ENCODE data around the gene PRKCE. TPM values are rescaled to one million over a fixed set of nuclear protein-coding genes. Genes with fewer than 3 reads are reported as not detected.

Gene PRKCE
- total RNA-seq, 1 donor from 2014 or later: 11.7 TPM

DNA sequence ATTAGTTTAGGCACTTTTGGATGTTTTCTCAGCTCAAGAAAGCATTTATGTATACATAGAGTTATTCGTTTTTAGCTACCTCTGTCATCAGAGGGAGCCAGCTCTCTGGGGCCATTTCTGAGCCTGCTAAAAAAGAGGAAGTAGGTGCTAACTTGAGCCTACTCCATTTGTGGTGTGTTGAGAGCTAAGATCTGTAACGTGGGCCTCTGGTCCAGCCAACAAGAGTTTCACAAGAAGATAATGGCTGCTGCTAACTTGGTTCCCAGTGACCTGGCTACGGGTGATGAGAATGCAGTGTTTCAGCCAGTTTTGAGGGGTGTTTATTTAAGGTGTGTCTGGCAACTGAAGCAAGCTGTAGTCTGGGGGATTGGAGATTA lies 182.5 kb downstream of the PRKCE start:
- H3K9me3 Mint-ChIP-seq: peaks cover 22% of the 10 kb centered on the region
- H3K4me1 Mint-ChIP-seq (ENCODE audit: low read depth): peaks cover 12% of the 10 kb centered on the region
- H3K27me3 Mint-ChIP-seq (ENCODE audit: insufficient read depth): no peaks in the 10 kb centered on the region
- intact Hi-C loops (cut with micrococcal nuclease): no loop called here
- peaks cover 5% of the 10 kb centered on the region for H3K36me3 Mint-ChIP-seq (ENCODE audit: low read depth)
- no peak overlapping the region for H3K4me3 Mint-ChIP-seq
- H3K27ac Mint-ChIP-seq: no peak overlapping the region
- no peak for DNase-seq (ENCODE audit: low spot score)

- Mint-ChIP-seq H3K9me3 (peaks cover 18% of the 10 kb centered on the region), H3K4me1 (ENCODE audit: low read depth) (peaks cover 12% of the 10 kb centered on the region), H3K36me3 (ENCODE audit: low read depth) (peaks cover 5% of the 10 kb centered on the region), H3K4me3 (no peak overlapping the region), H3K27ac (no peak overlapping the region), H3K27me3 (ENCODE audit: insufficient read depth) (peaks cover 3% of the 10 kb centered on the region)
- intact Hi-C loops (cut with micrococcal nuclease): no loop called here
- no peak for DNase-seq (ENCODE audit: low spot score)
Observed at GRCh38 chr2:45834372-45834771, 182.9 kb downstream of the PRKCE start.

DNA sequence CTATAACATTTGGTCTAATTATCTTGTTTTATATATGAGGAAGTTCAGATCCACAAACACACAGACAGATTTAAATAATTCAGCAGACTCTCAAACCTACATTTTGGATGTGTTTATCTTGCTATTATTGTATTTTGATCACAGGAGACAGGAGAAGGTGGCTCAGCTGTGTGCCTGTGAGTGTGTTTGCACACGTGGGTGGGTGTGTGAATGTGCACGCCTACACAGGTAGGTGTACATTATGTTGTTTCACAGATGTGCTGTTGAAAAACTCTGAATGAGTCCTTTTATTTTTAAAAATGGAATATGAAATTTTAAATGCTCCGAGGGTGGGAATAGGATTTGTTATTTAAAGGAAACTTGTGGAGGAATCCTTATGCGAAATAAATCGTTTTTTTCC lies 183.4 kb downstream of the PRKCE start:
- intact Hi-C loops (cut with micrococcal nuclease): no loop called here
- DNase-seq (ENCODE audit: low spot score): no peak
- H3K4me3 Mint-ChIP-seq: no peak overlapping the region
- no peak overlapping the region for H3K27ac Mint-ChIP-seq
- peaks cover 5% of the 10 kb centered on the region for H3K36me3 Mint-ChIP-seq (ENCODE audit: low read depth)
- H3K27me3 Mint-ChIP-seq (ENCODE audit: insufficient read depth): peaks cover 3% of the 10 kb centered on the region
- H3K9me3 Mint-ChIP-seq: peaks cover 17% of the 10 kb centered on the region
- peaks cover 12% of the 10 kb centered on the region for H3K4me1 Mint-ChIP-seq (ENCODE audit: low read depth)

DNA sequence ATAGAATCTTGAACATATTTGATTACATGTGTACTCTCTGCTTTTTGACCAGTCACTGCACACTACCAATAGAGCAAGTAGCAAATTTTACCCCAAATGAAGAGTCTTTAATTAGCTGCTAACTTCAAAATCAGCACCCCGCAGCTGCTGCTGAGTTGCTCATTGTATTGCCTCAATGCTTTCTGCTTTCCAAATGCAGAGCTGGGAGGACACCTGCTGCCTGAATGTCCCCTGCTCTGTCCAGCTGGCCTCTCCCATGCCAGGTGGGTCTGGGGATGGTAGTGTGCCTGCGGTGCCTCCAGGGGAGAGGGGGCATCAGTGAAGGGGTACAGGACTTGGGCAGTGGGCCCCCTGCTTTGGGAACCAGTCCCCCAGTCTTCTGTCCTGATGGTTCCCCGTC lies 184.8 kb downstream of the PRKCE start:
- no peak for DNase-seq (ENCODE audit: low spot score)
- H3K27ac Mint-ChIP-seq: no peak overlapping the region
- peaks cover 24% of the 10 kb centered on the region for H3K4me1 Mint-ChIP-seq (ENCODE audit: low read depth)
- H3K9me3 Mint-ChIP-seq: peaks cover 2% of the 10 kb centered on the region
- peaks cover 2% of the 10 kb centered on the region for H3K36me3 Mint-ChIP-seq (ENCODE audit: low read depth)
- intact Hi-C loops (cut with micrococcal nuclease): no loop called here
- no peak overlapping the region for H3K4me3 Mint-ChIP-seq
- peaks cover 3% of the 10 kb centered on the region for H3K27me3 Mint-ChIP-seq (ENCODE audit: insufficient read depth)

DNA sequence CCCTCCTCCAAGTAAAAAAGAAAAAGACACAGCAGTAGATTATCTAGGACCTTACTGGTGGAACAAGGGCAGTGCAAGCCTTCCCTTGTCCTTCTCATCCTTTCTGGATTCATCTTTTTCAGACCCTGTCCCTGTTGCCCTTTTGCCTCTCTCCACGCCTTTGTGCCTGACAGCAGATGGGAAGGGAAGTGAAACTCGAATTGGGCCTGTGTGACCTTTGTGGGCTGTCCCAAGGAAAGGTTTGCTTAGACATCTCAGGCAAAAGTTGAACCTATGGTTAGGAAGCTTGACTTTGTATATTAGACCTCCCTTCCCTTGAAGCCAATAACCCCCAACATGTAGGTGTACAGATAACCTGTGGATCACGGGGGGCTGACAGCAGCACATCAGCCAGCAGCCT lies 185.3 kb downstream of the PRKCE start:
- Mint-ChIP-seq H3K4me1 (ENCODE audit: low read depth) (peaks cover 28% of the 10 kb centered on the region), H3K27me3 (ENCODE audit: insufficient read depth) (peaks cover 3% of the 10 kb centered on the region), H3K9me3 (no peaks in the 10 kb centered on the region), H3K27ac (no peak overlapping the region), H3K36me3 (ENCODE audit: low read depth) (no peaks in the 10 kb centered on the region), H3K4me3 (no peak overlapping the region)
- no peak for DNase-seq (ENCODE audit: low spot score)
- intact Hi-C loops (cut with micrococcal nuclease): no loop called here

GRCh38 chr2:45837812-45838341 lies 186.4 kb downstream of the PRKCE start:
- Mint-ChIP-seq H3K9me3 (no peaks in the 10 kb centered on the region), H3K4me1 (ENCODE audit: low read depth) (peaks cover 39% of the 10 kb centered on the region), H3K4me3 (no peak overlapping the region), H3K36me3 (ENCODE audit: low read depth) (peaks cover 4% of the 10 kb centered on the region), H3K27ac (no peak overlapping the region), H3K27me3 (ENCODE audit: insufficient read depth) (peaks cover 3% of the 10 kb centered on the region)
- intact Hi-C loops (cut with micrococcal nuclease): no loop called here
- no peak for DNase-seq (ENCODE audit: low spot score)

GRCh38 chr2:45839508-45840251 lies 188.2 kb downstream of the PRKCE start:
- H3K4me3 Mint-ChIP-seq: no peak overlapping the region
- peaks cover 52% of the 10 kb centered on the region for H3K4me1 Mint-ChIP-seq (ENCODE audit: low read depth)
- peaks cover 7% of the 10 kb centered on the region for H3K36me3 Mint-ChIP-seq (ENCODE audit: low read depth)
- no peak overlapping the region for H3K27ac Mint-ChIP-seq
- peaks cover 3% of the 10 kb centered on the region for H3K27me3 Mint-ChIP-seq (ENCODE audit: insufficient read depth)
- no peaks in the 10 kb centered on the region for H3K9me3 Mint-ChIP-seq
- intact Hi-C loops (cut with micrococcal nuclease): loop anchor here (5.0 kb wide), 1 partner anchor 98 kb away; no protein-coding TSS in a partner anchor
- no peak for DNase-seq (ENCODE audit: low spot score)

DNA sequence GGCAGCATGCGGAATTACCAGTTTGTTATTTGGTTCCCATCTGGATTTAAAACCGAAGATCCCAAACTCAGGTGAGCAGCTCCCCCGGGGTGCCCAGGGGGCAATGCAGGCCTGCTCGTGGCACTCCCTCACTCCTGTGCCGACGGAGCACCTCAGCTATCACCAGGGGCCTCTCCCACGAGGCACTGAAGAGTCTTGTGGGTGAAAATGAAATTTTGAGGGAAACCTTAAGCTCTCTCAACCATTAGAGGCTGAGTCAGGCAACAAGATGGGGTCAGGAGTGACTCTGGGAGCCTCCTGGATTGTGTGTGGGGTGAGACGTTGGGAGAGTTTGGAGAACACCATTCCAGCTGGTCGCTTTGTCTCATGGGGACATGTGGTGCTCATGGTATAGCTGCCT lies 189.0 kb downstream of the PRKCE start:
- peaks cover 59% of the 10 kb centered on the region for H3K4me1 Mint-ChIP-seq (ENCODE audit: low read depth)

GRCh38 chr2:45841752-45842407 lies 190.4 kb downstream of the PRKCE start:
- intact Hi-C loops (cut with micrococcal nuclease): loop anchor here (5.0 kb wide), 1 partner anchor 95 kb away; no protein-coding TSS in a partner anchor
- H3K36me3 Mint-ChIP-seq (ENCODE audit: low read depth): peaks cover 7% of the 10 kb centered on the region
- peaks cover 64% of the 10 kb centered on the region for H3K4me1 Mint-ChIP-seq (ENCODE audit: low read depth)
- H3K4me3 Mint-ChIP-seq: no peak overlapping the region
- H3K9me3 Mint-ChIP-seq: no peaks in the 10 kb centered on the region
- DNase-seq (ENCODE audit: low spot score): no peak
- H3K27me3 Mint-ChIP-seq (ENCODE audit: insufficient read depth): peaks cover 3% of the 10 kb centered on the region
- H3K27ac Mint-ChIP-seq: no peak overlapping the region

More for the DNA sequence above, 189.0 kb downstream of the PRKCE start:
- peaks cover 3% of the 10 kb centered on the region for H3K27me3 Mint-ChIP-seq (ENCODE audit: insufficient read depth)
- no peak for DNase-seq (ENCODE audit: low spot score)
- H3K27ac Mint-ChIP-seq: no peak overlapping the region
- intact Hi-C loops (cut with micrococcal nuclease): loop anchor here (5.0 kb wide), 1 partner anchor 97 kb away; no protein-coding TSS in a partner anchor
- no peaks in the 10 kb centered on the region for H3K9me3 Mint-ChIP-seq
- H3K4me3 Mint-ChIP-seq: no peak overlapping the region
- peaks cover 7% of the 10 kb centered on the region for H3K36me3 Mint-ChIP-seq (ENCODE audit: low read depth)

DNA sequence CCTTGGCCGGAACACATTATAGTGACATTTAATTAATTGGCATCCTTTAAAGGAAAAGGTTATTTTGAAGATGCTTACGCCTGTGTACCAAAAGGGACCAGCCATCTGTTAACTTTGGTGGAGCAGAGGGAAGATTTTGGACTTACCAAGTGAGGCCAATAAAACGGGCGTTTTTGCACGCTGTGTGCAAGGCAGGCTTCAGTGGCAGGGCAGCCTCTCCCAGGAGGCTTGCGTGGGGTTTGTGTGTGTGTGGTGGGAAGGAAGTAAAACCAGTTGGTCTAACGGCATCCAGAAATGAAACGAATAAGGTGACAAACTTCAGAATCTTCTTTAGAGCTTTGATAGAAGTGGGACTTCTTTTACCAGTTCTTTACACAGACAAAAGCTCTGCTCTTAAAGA lies 191.7 kb downstream of the PRKCE start:
- DNase-seq (ENCODE audit: low spot score): no peak
- intact Hi-C loops (cut with micrococcal nuclease): loop anchor here (5.0 kb wide), 1 partner anchor 94 kb away; no protein-coding TSS in a partner anchor
- peak overlapping the region; percentile 72 for H3K27ac Mint-ChIP-seq
- peaks cover 61% of the 10 kb centered on the region for H3K4me1 Mint-ChIP-seq (ENCODE audit: low read depth)
- H3K9me3 Mint-ChIP-seq: no peaks in the 10 kb centered on the region
- H3K4me3 Mint-ChIP-seq: peak overlapping the region; percentile 5
- peaks cover 10% of the 10 kb centered on the region for H3K36me3 Mint-ChIP-seq (ENCODE audit: low read depth)
- H3K27me3 Mint-ChIP-seq (ENCODE audit: insufficient read depth): peaks cover 3% of the 10 kb centered on the region

GRCh38 chr2:45844796-45845457 lies 193.5 kb downstream of the PRKCE start:
- intact Hi-C loops (cut with micrococcal nuclease): loop anchor here (2.0 to 5.0 kb wide), 2 partner anchors 14 to 92 kb away; no protein-coding TSS in a partner anchor
- DNase-seq (ENCODE audit: low spot score): no peak
- H3K4me1 Mint-ChIP-seq (ENCODE audit: low read depth): peaks cover 76% of the 10 kb centered on the region

GRCh38 chr2:45845566-45845965 lies 194.1 kb downstream of the PRKCE start:
- intact Hi-C loops (cut with micrococcal nuclease): loop anchor here (2.0 kb wide), 1 partner anchor 13 kb away; no protein-coding TSS in a partner anchor
- Mint-ChIP-seq H3K4me1 (ENCODE audit: low read depth) (peaks cover 76% of the 10 kb centered on the region), H3K27me3 (ENCODE audit: insufficient read depth) (peaks cover 1% of the 10 kb centered on the region), H3K9me3 (peaks cover 3% of the 10 kb centered on the region), H3K4me3 (no peak overlapping the region), H3K27ac (no peak overlapping the region), H3K36me3 (ENCODE audit: low read depth) (peaks cover 17% of the 10 kb centered on the region)
- no peak for DNase-seq (ENCODE audit: low spot score)

More at GRCh38 chr2:45844796-45845457, 193.5 kb downstream of the PRKCE start:
- H3K27ac Mint-ChIP-seq: peak overlapping the region; percentile 31
- H3K36me3 Mint-ChIP-seq (ENCODE audit: low read depth): peaks cover 17% of the 10 kb centered on the region
- H3K9me3 Mint-ChIP-seq: peaks cover 1% of the 10 kb centered on the region
- peaks cover 1% of the 10 kb centered on the region for H3K27me3 Mint-ChIP-seq (ENCODE audit: insufficient read depth)
- H3K4me3 Mint-ChIP-seq: peak overlapping the region; percentile 53

Measured in activated T-helper 1 cell treated with anti-CD3 and anti-CD28 coated beads, Interleukin-12 subunit alpha, Interleukin-12 subunit beta, Interleukin-2, Interleukin-4 antibody, amounts not matched to agents 30 ng/mL and 10 ng/mL and 1 ng/mL, durations not matched to agents 14 hours and 24 hours and 36 hours (primary cell).